K562 (cell line): Measurements from ENCODE around the gene METRN. TPM values are rescaled to one million over a fixed set of nuclear protein-coding genes. Genes with fewer than 3 reads are reported as not detected.

Experiments used
- AFF1 ChIP-seq, 2 experiments: fragments of 450-650 bp; IDR thresholded peaks; 2 replicates each; pipeline ENCODE4 v1.6.1; 2018; ENCODE audit warnings: mild to moderate bottlenecking in 2 of 2, low read depth in 1 of 2; ENCODE audit not compliant: partially characterized antibody in 2 of 2
- AFF4 ChIP-seq: sonication (generic); formaldehyde crosslinking; IDR thresholded peaks from 2 replicates; pipeline ENCODE4 v1.8.0; 2023; ENCODE audit warnings: mild to moderate bottlenecking, missing genetic modification reagents
- CTBP1 ChIP-seq: fragments of 450-650 bp; IDR thresholded peaks from 2 replicates; pipeline ENCODE4 v1.6.1; 2016; ENCODE audit warnings: borderline replicate concordance
- DDX20 ChIP-seq: fragments of 450-650 bp; IDR thresholded peaks from 2 replicates; pipeline ENCODE4 v1.6.1; 2016; ENCODE audit warnings: missing genetic modification characterization, low read depth, mild to moderate bottlenecking, missing compliant biosample characterization, moderate library complexity
- DEAF1 ChIP-seq: fragments of 450-650 bp; formaldehyde crosslinking; IDR thresholded peaks from 2 replicates; pipeline ENCODE4 v1.4.0; 2020; ENCODE audit warnings: mild to moderate bottlenecking, moderate library complexity
- GABPA ChIP-seq: fragments of 200-800 bp; sonication (Bioruptor generic); conservative IDR thresholded peaks from 2 replicates; pipeline ENCODE4 v1.6.1; 2016; ENCODE audit warnings: low read depth, missing genetic modification characterization, missing compliant biosample characterization
- HINFP ChIP-seq: fragments of 450-650 bp; conservative IDR thresholded peaks from 2 replicates; pipeline ENCODE4 v1.6.1; 2016; ENCODE audit warnings: missing genetic modification characterization, low read depth, mild to moderate bottlenecking, control low read depth, missing compliant biosample characterization
- JUNB ChIP-seq: fragments of 450-650 bp; formaldehyde crosslinking; conservative IDR thresholded peaks from 2 replicates; pipeline ENCODE4 v1.4.0; 2020; ENCODE audit warnings: mild to moderate bottlenecking
- LARP7 ChIP-seq: fragments of 450-650 bp; IDR thresholded peaks from 2 replicates; pipeline ENCODE4 v1.6.1; 2016
- NR2F6 ChIP-seq: fragments of 450-650 bp; formaldehyde crosslinking; IDR thresholded peaks from 2 replicates; pipeline ENCODE4 v1.4.0; 2020; ENCODE audit warnings: mild to moderate bottlenecking
- RBM34 ChIP-seq: fragments of 200-400 bp; formaldehyde crosslinking; IDR thresholded peaks from 2 replicates; pipeline ENCODE4 v1.6.1; 2018; ENCODE audit warnings: low read length, borderline replicate concordance; ENCODE audit not compliant: insufficient read depth
- SMAD4 ChIP-seq: fragments of 250-450 bp; sonication (Bioruptor Pico); conservative IDR thresholded peaks from 2 replicates; pipeline ENCODE4 v1.8.0; 2021; ENCODE audit warnings: inconsistent platforms, mild to moderate bottlenecking, moderate library complexity
- SREBF2 ChIP-seq: sonication (generic); formaldehyde crosslinking; IDR thresholded peaks from 2 replicates; pipeline ENCODE4 v1.4.0; 2020; ENCODE audit warnings: mild to moderate bottlenecking, missing genetic modification reagents
- ZNF224 ChIP-seq: sonication (generic); formaldehyde crosslinking; IDR thresholded peaks from 2 replicates; pipeline ENCODE4 v1.8.0; 2022; ENCODE audit warnings: mild to moderate bottlenecking, missing genetic modification reagents
- ZNF431 ChIP-seq: sonication (generic); formaldehyde crosslinking; IDR thresholded peaks from 2 replicates; pipeline ENCODE4 v1.8.0; 2022; ENCODE audit warnings: mild to moderate bottlenecking, missing genetic modification reagents
- ZNF668 ChIP-seq: fragments of 250-450 bp; sonication (Bioruptor Pico); IDR thresholded peaks from 2 replicates; pipeline ENCODE4 v1.8.0; 2022; ENCODE audit warnings: mild to moderate bottlenecking, inconsistent platforms
- ZNF717 ChIP-seq: fragments of 250-450 bp; sonication (Bioruptor Pico); IDR thresholded peaks from 2 replicates; pipeline ENCODE4 v1.5.0; 2021
- polyA plus RNA-seq, 8 experiments: library from polyadenylated mRNA; depleted of rRNA in 4 of 8; stranded (reverse) in 5 of 8; unstranded in 3 of 8; fragments of >200 nt; fragmentation: Nextera tagmentation in 2 of 8; fragmentation: Illumina TruSeq in 1 of 8; extraction: Ambion mirVana in 2 of 8; extraction: Trizol in 1 of 8; gene quantifications; 2 replicates each; pipeline versions ENCODE4 v1.2.1 to v1.2.3, GENCODE V29; 2011 to 2014; ENCODE audit warnings: inconsistent platforms in 1 of 8, missing spikeins in 1 of 8
- total RNA-seq, 7 experiments: library from RNA; depleted of rRNA in 6 of 7; stranded (reverse); fragments of >200 nt in 6 of 7; fragmentation: Illumina TruSeq in 2 of 7; extraction: Trizol in 2 of 7; gene quantifications; 2 replicates each; pipeline versions ENCODE4 v1.2.1 to v1.2.3, GENCODE V29; 2011 to 2021; ENCODE audit warnings: low replicate concordance in 1 of 7

Gene METRN
- total and polyA plus RNA-seq, 9 of the 15 experiments (the other 6 are each of a cell fraction or from before 2014, with no cell fraction given) = 0.20 to 89.8 (median 15.4) TPM

- no peak for TF ChIP-seq DEAF1 (CRISPR knock-in tag)
- peak; percentile 73 for TF ChIP-seq CTBP1
- TF ChIP-seq SMAD4 (CRISPR knock-in tag) = peak; percentile 40; the same call in 1 of the 2 replicates
- no peak for TF ChIP-seq JUNB
- TF ChIP-seq DDX20 (tag) = no peak
- no peak for TF ChIP-seq ZNF717 (CRISPR knock-in tag)
- no peak for TF ChIP-seq SREBF2 (CRISPR knock-in tag)
- TF ChIP-seq AFF4 (CRISPR knock-in tag) = no peak
- TF ChIP-seq NR2F6 (CRISPR knock-in tag) = no peak
- no peak for TF ChIP-seq ZNF224 (CRISPR knock-in tag)
- TF ChIP-seq RBM34 = no peak
- no peak for TF ChIP-seq ZNF668 (CRISPR knock-in tag)
- no peak for TF ChIP-seq HINFP (tag)
- TF ChIP-seq LARP7 = no peak
- TF ChIP-seq ZNF431 (CRISPR knock-in tag) = 0 out of 2 replicates have a peak, but pooled peaks have one; percentile 23
- peak; percentile 95 for TF ChIP-seq GABPA (tag)
- TF ChIP-seq AFF1 (IDR thresholded peaks at IDR 0.05; ENCODE audit: low read depth in 1 of 2, partially characterized antibody in 2 of 2) = no peak
Observed at GRCh38 chr16:679814-680624, 34.9 kb upstream of the METRN start, which contains the start of gene STUB1 (continued).
